ENCODE results near the gene NELFB. TPM values are rescaled to one million over a fixed set of nuclear protein-coding genes. Genes with fewer than 3 reads are reported as not detected.

Gene NELFB
- total and polyA plus RNA-seq, 9 of the 15 experiments (the other 6 are each of a cell fraction or from before 2014, with no cell fraction given): 0.24 to 84.0 (median 29.7) TPM

GRCh38 chr9:137305060-137305797 is 50.1 kb downstream of the NELFB start (continued):
- TF ChIP-seq, protein P1, sequence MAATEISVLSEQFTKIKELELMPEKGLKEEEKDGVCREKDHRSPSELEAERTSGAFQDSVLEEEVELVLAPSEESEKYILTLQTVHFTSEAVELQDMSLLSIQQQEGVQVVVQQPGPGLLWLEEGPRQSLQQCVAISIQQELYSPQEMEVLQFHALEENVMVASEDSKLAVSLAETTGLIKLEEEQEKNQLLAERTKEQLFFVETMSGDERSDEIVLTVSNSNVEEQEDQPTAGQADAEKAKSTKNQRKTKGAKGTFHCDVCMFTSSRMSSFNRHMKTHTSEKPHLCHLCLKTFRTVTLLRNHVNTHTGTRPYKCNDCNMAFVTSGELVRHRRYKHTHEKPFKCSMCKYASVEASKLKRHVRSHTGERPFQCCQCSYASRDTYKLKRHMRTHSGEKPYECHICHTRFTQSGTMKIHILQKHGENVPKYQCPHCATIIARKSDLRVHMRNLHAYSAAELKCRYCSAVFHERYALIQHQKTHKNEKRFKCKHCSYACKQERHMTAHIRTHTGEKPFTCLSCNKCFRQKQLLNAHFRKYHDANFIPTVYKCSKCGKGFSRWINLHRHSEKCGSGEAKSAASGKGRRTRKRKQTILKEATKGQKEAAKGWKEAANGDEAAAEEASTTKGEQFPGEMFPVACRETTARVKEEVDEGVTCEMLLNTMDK (IDR thresholded peaks at IDR 0.05; ENCODE audit: borderline replicate concordance, insufficient read depth, low read depth, low read length, poor library complexity, severe bottlenecking): peak; percentile 15
- peak in 2 of 3 experiments; percentile 38 to 52 for TF ChIP-seq YY1 (IDR thresholded peaks at IDR 0.05; ENCODE audit: borderline replicate concordance in 1 of 3, control insufficient read depth in 1 of 3, extremely low read depth in 1 of 3, insufficient read depth in 3 of 3, insufficient read length in 1 of 3, insufficient replicate concordance in 2 of 3, low read depth in 1 of 3, low read length in 2 of 3)
- TF ChIP-seq PCBP1 (IDR thresholded peaks at IDR 0.05; ENCODE audit: low read depth, low read length, poor library complexity, severe bottlenecking): peak; percentile 23
- TF ChIP-seq ZBTB33 (CRISPR knock-in tag; IDR thresholded peaks at IDR 0.05): peak; percentile 99
- TF ChIP-seq RAD21 (CRISPR knock-in tag; conservative IDR thresholded peaks at IDR 0.05 in 1 of 2, IDR thresholded peaks at IDR 0.05 in 1 of 2): peak in 1 of 2 experiments; percentile 22; a peak in 2 of 4 replicates
- 0 out of 2 replicates have a peak, but pooled peaks have one; percentile 48 for TF ChIP-seq SP1 (CRISPR knock-in tag; IDR thresholded peaks at IDR 0.05)
- peak in 1 of 2 experiments; percentile 11; a peak in 1 of 4 replicates for TF ChIP-seq MAZ (CRISPR knock-in tag; conservative IDR thresholded peaks at IDR 0.05 in 1 of 2, IDR thresholded peaks at IDR 0.05 in 1 of 2)
